ENCODE data around the gene MGAT4C. TPM values are rescaled to one million over a fixed set of nuclear protein-coding genes. Genes with fewer than 3 reads are reported as not detected.

Gene MGAT4C
- polyA plus RNA-seq, 4 donors, result 1.4 to 1.9 (median 1.6) TPM

DNA sequence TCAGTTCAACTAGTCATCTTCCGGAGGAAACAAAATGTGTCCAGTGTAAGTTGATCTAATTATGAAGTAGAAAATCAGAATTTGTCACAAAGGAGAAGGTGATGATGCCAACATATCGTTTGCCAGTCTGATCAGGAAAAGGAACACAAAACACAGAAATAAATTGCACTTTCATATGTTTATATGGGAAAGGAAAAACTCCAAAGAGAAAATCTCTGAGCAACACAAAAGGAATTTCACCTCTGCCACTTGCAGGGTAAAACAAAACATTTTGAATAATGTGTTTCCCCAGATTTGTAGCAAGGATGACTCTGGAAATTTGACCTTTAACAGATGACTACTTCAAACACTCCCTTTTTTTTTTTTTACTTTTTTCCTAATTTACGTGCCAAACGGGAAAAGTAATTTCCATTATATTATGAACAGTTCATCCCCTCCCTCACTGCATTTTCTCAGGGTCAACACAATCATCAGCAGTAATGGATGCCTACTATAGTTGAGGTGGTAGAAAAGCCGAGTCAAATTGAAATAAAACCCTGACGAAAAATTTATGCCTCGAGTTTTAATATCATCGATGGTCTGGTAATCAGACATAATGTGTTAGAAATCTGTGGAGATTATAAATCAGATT lies 25.6 kb downstream of the MGAT4C start:
- no peak for DNase-seq (ENCODE audit: low read depth in 4 of 4, low spot score in 2 of 4)

DNA sequence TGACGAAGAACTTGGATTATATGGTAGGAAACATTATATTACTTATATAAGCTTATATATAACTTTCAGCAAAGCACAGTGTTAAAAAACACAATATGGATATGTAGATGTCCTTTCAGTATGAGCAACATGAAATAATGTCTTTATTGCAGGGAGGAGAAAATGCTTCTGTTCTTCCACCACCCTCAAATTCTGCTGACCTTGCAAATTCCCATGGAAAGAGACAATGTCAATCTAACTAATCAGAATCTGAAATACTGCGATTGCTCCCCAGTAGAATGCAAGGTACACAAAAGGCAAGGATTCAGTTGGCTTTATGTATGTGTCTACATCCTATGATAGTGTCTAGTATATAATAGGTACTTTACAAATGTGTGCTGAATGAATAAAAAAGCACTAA lies 26.4 kb downstream of the MGAT4C start:
- no peak for DNase-seq (ENCODE audit: low read depth in 4 of 4, low spot score in 2 of 4)

DNA sequence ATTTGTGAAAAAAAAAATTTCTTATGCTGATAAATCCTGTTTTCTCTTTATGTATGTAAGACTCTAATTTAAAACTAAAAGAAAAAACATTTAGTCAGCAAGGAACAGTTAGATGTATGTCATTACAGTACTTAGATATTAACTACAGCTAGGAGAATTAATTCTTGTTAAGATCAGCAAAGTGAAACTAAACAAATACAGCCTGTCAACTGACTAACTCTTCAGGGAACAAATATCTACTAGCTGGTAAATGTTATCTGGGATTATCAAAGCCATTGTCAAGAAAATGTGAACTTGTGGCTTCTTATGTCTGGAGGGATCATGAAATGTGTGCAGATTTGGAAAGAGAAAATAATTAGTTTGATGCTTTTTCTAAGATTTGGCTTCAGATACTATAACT lies 27.5 kb downstream of the MGAT4C start:
- no peak for DNase-seq (ENCODE audit: low read depth in 4 of 4, low spot score in 2 of 4)

DNA sequence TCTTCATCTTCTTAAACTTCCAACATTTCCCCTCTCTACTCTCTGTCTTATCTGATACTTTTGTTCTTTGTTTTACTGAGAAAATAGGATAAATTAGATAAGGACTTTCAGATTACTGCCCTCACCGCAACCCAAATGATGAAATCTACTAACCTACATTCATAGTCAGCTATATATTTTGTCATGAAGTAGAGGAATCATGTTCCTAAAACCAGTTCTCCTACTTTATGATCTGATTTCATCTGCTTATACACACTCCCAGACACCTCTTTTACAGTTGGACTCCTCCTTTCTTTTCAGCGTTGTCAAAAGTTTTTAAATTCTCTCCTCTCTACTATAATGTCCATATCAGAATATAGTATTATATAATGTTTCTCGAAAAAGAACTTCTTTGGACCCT lies 29.7 kb downstream of the MGAT4C start:
- DNase-seq (ENCODE audit: low read depth in 4 of 4, low spot score in 2 of 4), result no peak

DNA sequence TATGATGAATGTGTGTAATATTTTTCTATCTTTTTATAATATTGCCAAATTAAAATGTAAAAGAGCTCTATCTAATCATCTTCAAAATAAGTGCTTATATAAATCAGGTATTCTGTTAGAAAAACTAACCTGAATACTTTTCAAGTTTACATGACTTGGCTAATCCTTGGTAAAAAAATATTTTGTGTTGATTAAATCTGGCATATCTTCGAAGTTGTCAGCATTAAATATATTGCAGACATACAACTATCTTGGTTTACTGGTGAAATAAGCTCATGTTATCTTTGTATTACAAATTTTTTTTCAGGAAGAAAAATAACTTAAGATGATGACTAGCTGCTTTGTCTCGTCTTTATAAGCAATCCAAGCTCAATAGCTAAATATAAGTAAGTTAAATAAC lies 39.6 kb downstream of the MGAT4C start:
- DNase-seq (ENCODE audit: low read depth in 4 of 4, low spot score in 2 of 4), result no peak

DNA sequence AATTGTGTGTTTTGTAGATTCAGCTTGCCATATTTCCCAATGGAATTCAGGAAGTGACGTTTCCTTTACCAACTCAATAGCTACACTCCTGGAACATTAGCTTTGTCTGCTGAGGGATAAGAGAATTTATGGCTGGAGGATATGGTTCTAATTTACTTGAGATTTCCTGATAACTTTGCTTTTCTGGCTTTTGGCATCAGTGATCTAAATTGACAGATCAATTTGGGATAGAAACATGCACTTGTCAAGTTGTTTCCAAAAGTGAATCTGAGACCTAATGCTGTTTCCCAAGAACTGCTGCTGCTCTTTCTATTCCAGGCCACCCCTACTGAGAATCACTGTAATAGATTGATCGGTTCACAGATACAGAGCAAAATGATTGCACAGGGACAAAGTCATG lies 43.2 kb downstream of the MGAT4C start:
- no peak for DNase-seq (ENCODE audit: low read depth in 4 of 4, low spot score in 2 of 4)

DNA sequence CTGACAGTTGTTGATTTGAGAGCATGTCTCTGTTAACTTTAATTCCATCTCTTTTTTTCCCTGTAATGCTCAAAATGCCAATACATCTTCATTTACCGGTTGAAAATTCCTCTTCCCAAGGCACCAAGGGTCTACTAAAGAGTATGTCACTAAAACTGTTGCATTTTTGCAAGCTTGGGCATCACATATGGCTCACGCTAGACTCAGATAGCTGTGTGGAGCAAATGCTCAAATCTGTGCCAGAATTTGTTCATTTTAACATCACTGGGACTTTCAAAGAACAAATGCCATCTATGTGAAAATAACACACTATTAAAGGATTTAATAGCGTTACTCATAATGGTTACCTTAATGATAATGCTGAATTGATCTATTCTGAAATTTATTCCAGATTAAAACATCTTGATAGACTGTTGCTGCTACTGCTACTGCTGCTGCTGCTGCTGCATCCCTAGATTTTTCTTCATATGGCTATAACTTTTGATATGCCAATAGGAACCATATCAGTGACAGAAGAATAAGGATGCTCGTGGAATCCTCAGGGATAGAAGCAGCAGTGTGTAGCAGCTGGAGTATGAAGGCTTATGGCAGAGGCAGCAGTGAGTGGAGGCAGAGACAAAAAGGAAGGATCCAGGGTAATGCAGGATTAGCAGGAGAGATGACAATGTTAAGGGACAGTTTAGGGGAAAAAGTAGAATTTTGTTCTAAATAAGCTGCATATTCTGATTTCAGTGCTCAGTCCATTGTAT lies 57.3 kb downstream of the MGAT4C start:
- DNase-seq (ENCODE audit: low read depth in 4 of 4, low spot score in 2 of 4), result no peak

DNA sequence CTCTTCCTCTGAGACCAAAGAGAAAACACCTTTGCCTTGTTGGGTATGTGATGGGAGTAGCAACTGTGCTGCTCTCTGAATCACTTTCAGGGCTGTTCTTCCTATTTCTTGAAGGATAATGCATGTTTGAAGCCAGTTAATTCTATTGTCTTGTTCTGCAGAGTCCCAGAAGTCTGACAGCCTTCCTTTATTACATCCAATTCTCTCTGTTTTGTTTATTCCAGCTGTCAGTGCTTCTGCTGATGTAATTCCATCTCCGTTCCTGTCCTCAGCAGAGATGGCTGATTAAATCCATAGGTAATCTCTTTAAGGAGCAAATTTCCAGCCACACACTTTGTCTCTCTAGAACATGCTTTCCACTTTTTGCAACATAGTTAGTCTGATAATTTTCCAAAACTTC lies 59.7 kb downstream of the MGAT4C start:
- DNase-seq (ENCODE audit: low read depth in 4 of 4, low spot score in 2 of 4), result no peak

DNA sequence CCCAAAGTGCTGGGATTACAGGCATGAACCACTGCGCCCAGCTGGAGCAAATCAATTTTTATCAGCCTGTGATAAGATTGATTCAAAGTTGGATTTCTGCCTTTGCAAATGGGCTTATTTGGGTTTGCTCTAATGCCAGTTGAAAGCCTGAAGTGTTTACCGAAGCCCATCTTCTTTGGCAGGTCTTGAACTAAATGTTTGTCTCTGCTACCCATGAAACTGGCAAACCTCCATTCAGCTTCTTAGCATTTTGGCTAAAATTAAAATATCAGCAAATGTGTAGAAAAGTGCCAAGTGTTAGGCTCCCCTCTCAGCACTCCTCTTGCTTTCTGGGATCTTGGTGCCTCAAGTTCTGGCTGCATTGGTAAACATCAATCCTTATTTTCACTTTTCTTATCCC lies 61.5 kb downstream of the MGAT4C start:
- DNase-seq (ENCODE audit: low read depth in 4 of 4, low spot score in 2 of 4), result no peak

DNA sequence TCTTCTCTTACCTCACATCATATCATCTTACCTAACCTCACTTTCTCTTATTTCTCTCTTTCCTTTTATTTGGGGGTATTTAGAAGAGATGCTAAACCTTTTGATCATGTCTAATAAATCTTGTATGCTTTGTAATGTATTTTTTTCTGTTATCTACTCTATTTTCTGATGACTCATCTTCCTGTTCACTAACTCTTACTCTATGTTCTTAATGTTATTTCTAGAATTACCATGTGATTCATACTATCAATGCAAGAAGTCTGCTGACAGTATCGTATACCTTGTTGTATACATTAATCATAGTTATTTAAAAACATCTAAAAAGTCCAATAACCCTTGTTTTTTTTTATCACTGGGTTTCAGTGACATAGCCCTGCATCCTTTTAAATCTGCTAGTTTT lies 62.3 kb downstream of the MGAT4C start:
- no peak for DNase-seq (ENCODE audit: low read depth in 4 of 4, low spot score in 2 of 4)

DNA sequence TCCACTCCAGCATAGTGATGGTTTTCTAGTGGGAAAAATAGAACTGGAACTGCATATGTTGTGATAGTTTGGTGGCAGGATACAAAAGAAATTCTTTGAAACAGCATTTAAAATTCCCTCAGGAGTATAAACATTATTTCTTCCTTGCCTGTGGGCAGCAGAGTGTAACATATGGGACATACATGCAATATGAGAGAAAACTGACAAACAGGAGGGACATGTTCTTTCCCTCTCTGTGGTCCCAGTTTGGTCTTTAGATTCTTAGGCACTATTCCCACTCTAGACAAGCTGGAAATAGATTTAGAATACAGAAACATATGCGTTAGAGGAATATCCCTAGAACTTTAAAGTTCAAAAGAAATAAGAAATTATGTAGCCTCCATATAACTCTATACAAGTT lies 68.0 kb downstream of the MGAT4C start:
- no peak for DNase-seq (ENCODE audit: low read depth in 4 of 4, low spot score in 2 of 4)

DNA sequence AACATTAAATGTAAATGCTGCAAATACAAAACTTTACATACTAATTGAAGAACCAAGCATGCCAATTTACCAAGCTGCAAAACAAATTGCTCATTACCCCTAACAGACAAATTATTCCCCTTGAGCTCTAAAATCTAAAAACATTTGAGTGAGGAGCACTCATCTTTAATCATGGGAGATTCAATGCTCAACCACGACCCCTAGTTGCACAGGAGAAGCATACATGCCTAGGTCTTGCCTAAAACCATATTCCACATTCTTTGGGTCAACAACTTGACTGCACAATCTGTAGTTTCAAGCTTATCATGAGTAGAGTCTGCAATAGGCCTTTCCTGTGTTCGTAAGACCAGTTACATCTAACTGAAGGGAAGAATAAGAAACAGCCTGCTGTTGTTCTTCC lies 69.7 kb downstream of the MGAT4C start:
- DNase-seq (ENCODE audit: low read depth in 4 of 4, low spot score in 2 of 4), result no peak

DNA sequence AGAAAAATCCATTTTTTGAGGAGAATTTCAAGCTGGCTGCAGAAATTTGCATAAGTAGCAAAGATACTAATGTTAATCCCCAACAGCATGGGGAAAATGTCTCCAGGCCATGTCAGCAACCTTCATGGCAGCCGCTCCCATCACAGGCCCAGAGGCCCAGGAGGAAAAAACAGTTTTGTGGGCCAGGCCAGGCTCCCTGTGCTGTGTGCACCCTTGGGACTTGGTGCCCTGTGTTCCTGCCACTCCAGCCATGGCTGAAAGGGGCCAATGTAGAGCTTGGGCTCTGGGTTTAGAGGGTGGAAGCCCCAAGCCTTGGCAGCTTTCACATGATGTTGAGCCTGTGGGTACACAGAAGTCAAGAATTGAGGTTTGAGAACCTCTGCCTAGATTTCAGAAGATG lies 76.3 kb downstream of the MGAT4C start:
- no peak for DNase-seq (ENCODE audit: low read depth in 4 of 4, low spot score in 2 of 4)

DNA sequence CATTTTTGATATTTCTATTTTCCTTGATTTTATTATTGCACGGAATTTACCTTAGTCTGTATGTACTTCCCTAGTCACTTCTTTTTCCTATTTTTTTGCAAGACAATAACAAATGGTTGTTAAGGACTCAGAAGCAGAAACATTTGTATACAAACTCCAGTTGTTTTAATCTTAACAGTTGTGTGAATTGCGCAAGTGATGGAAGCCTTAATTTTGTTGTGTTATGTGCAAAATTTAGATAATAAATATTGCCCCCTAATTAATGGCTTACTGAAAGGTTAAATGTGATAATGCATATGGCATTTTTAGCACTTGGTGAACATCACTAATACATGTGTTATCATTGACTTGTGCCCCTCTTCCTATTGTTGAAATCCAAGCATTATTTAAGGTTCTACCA lies 82.0 kb downstream of the MGAT4C start:
- no peak for DNase-seq (ENCODE audit: low read depth in 4 of 4, low spot score in 2 of 4)

DNA sequence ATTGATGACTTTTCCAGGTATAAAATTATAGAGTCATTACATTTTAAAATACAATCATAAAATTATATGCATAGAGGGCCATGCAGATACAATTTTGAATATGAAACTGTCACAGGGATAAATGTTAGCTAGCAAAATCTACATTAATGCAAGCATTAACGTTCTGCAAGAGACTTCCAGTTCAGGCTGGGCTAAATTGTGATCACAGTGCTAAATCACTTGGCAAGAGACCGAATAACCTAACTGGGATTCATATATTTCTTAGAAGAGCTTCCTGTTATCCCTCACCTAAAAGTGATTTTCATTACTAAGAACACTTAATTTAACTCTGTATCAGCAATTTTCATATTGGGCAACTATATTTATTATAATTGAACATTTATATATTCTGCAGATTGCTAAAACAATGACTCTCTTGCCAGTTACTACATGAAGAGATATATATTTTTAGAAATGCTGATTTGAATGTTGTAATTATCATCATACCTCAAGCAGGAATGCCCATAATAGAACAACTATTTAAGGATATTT lies 83.2 kb downstream of the MGAT4C start:
- DNase-seq (ENCODE audit: low read depth in 4 of 4, low spot score in 2 of 4), result no peak

DNA sequence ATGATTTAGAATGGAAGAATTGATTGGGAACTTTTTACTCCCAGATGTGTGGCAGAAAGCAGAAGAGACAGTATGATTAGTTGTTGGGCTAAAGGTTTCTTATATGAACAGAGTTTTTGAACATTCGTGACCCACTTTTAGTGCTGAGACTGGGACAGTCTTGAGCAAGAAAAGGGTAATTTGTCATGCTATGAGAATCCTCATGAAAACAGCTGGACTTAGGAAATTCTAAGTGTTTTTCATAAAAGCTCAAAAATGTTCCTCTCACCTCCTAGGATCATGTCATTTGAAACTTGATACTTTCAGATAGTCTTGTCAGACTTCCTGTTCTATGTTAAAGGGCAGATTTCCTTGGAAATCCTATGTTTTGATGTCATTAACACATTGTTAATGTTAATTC lies 86.1 kb downstream of the MGAT4C start:
- DNase-seq (ENCODE audit: low read depth in 4 of 4, low spot score in 2 of 4), result no peak

DNA sequence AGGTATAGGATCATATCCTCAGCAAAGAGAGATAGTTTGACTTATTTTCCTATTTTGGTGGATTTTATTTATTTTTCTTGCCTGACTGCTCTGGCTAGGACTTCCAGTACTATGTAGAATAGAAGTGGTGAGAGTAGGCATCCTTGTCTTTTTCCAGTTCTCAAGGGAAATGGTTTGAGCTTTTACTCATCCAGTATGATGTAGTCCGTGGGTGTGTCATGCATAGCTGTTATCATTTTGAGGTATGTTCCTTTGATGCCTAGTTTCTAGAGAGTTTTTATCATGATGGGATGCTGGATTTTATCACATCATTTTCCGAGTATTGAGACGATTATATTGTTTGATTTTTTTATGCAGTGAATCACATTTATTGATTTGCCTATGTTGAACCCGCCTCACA lies 97.2 kb downstream of the MGAT4C start:
- DNase-seq (ENCODE audit: low read depth in 4 of 4, low spot score in 2 of 4), result no peak

DNA sequence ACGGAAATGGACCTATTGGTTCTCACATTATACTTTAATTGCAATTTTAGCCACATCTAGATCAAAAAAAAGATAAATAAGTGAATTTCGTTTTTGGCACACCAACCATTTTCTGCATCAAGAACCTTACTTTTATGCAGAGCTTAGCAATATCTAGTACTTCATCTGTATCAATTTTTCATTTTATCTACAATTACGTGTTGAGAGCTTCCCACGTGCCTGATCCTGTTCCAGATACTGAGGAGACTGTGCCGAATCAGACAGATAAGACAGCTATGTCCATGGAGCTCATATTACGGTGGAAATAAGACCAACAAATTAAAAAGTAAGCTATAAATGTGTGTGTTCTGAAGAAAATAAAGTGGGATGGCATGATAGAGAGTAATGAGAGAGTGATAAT lies 101.6 kb downstream of the MGAT4C start:
- DNase-seq (ENCODE audit: low read depth in 4 of 4, low spot score in 2 of 4), result no peak

DNA sequence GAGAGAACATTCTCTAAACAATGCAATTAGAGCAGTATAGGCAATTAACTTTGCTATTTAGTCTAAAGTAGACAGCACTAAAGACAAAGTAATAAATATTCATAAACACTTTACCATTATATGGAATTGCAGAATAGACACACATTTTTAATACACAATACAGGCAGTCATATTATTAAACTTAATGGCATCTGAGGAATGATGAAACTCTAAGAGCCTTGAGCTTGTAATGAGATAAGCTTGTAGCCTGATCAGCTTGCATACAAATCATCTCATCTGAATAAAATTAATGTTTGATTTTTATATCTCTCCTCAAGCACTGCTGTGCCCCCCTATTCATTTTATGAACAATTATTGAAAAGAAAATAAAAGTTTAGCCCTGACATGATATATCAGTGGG lies 107.6 kb downstream of the MGAT4C start:
- no peak for DNase-seq (ENCODE audit: low read depth in 4 of 4, low spot score in 2 of 4)

DNA sequence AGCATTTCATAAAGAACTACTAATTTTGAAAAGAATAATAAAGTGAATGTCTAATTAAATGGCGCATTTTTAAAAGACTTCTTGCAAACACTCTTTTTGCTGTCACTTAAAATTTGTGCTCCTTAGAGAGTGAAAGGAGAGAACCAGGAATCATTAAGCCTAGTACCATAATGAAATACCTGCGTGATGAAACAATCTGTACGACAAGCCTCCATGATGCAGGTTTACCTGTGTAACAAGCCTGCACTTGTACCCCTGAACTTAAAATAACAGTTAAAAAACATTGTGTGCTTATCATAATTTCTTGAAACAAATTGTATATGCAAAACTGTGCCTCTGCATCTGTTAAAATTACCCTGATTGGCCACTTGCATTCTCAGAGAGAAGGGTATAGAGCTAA lies 108.1 kb downstream of the MGAT4C start:
- no peak for DNase-seq (ENCODE audit: low read depth in 4 of 4, low spot score in 2 of 4)

DNA sequence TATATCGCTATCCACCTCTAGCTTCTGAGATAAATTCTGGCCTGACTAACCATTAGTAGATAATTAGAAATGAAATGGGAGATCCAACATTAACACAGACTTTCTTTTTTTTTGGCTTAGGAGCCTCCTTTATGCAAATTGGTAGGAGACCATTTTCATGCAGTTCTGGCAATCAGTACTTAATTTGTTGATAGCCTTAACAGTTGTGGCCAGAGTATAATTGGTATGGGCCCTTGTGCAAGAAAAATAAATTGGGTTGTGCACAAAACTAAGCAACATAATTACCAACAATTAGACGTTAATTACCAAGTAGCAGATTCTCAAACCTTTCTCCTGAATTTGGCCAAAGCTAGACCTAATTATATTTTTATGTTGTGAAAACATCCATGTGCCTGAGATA lies 111.0 kb downstream of the MGAT4C start:
- no peak for DNase-seq (ENCODE audit: low read depth in 4 of 4, low spot score in 2 of 4)

DNA sequence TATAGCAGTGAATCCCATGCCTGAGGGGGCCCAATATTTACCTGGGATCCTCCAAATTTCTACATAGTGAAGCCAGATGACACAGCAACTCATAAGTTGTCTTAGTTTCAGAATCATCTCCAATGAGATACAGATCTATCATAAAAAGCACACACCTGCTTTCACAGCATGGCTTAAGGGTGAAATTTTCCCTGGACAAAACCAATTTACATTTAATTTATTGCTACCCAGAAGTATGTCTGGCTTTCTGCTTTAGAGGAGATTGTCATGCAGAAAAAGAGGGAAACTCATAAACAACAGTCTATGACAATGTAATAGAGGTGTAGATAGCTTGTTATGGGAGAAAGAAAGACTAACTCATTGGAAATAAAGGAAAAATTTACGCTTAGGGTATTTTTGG lies 113.0 kb downstream of the MGAT4C start:
- DNase-seq (ENCODE audit: low read depth in 4 of 4, low spot score in 2 of 4), result no peak

Measured in left renal cortex interstitium (tissue), 4 donors.